ENCODE measurements around the gene TRAF2.
A peak's percentile ranks its signal among the peaks of the same experiment; 100 is the strongest.

The TRAF2 gene

GRCh38 chr9:136939431-136939995 lies 53.2 kb downstream of the TRAF2 start:
- no peak for DNase-seq

GRCh38 chr9:136939996-136940525 lies 53.7 kb downstream of the TRAF2 start:
- no peak for DNase-seq

- no peak for DNase-seq
Observed at GRCh38 chr9:136940526-136941230, 54.4 kb downstream of the TRAF2 start.

GRCh38 chr9:136941231-136942111 lies 55.2 kb downstream of the TRAF2 start:
- DNase-seq = no peak

- DNase-seq = no peak
Observed at GRCh38 chr9:136942112-136942880, 56.0 kb downstream of the TRAF2 start.

- DNase-seq = no peak
Observed at GRCh38 chr9:136942881-136943230, 56.5 kb downstream of the TRAF2 start.

GRCh38 chr9:136943291-136944211 lies 57.2 kb downstream of the TRAF2 start:
- peak; percentile 32 for DNase-seq

- peak; percentile 73 for DNase-seq
Observed at GRCh38 chr9:136944212-136944518, 57.8 kb downstream of the TRAF2 start.

GRCh38 chr9:136944519-136945332 lies 58.4 kb downstream of the TRAF2 start, which contains the start of the genes C8G and FBXW5:
TSS of gene C8G (plus strand) at chr9:136945243. CDS start at chr9:136945321, 78 bp downstream.
TSS of gene FBXW5 (minus strand) at chr9:136944738. CDS start at chr9:136944083, 655 bp downstream.
- DNase-seq = peak; percentile 99

GRCh38 chr9:136945333-136946227 lies 59.3 kb downstream of the TRAF2 start:
- DNase-seq = no peak

- no peak for DNase-seq
Observed at GRCh38 chr9:136946228-136947027, 60.1 kb downstream of the TRAF2 start.

GRCh38 chr9:136947028-136947891 lies 60.9 kb downstream of the TRAF2 start:
- DNase-seq = no peak

GRCh38 chr9:136947955-136948510 lies 61.7 kb downstream of the TRAF2 start:
- DNase-seq = peak; percentile 55

- DNase-seq = no peak
Observed at GRCh38 chr9:136949239-136949816, 63.0 kb downstream of the TRAF2 start.

GRCh38 chr9:136949817-136950655 lies 63.7 kb downstream of the TRAF2 start:
- peak; percentile 86 for DNase-seq

Data from suppressor macrophage treated with lipopolysaccharide for 4 hours (primary cell).